DOHH2 (cell line): Measurements from ENCODE around the gene EPB41L4B.

Experiments
- H3F3A ChIP-seq: fragments of 200-600 bp; sonication (generic), shearing (Covaris generic); 2 replicates; pipeline ENCODE4 v1.6.0; 2016; ENCODE audit warnings: antibody characterized with exemption, mild to moderate bottlenecking; ENCODE audit not compliant: control insufficient read depth, insufficient read depth
- H3K27ac ChIP-seq: fragments of 200-600 bp; sonication (generic); 2 replicates; pipeline ENCODE4 v1.5.1; 2014; ENCODE audit warnings: low read depth, mild to moderate bottlenecking, low read length, moderate library complexity
- H3K27me3 ChIP-seq: fragments of 200-600 bp; sonication (generic); 2 replicates; pipeline ENCODE4 v1.6.1; 2014; ENCODE audit warnings: mild to moderate bottlenecking, low read length, mixed read lengths; ENCODE audit not compliant: control insufficient read depth
- H3K36me3 ChIP-seq: fragments of 200-600 bp; sonication (generic); 2 replicates; pipeline ENCODE4 v1.6.1; 2014; ENCODE audit warnings: mild to moderate bottlenecking, low read length, moderate library complexity, mixed read lengths; ENCODE audit not compliant: control insufficient read depth
- H3K4me1 ChIP-seq: fragments of 200-600 bp; sonication (generic); 2 replicates; pipeline ENCODE4 v1.6.1; 2014; ENCODE audit warnings: mild to moderate bottlenecking, low read length, mixed read lengths; ENCODE audit not compliant: control insufficient read depth
- H3K4me2 ChIP-seq: fragments of 200-600 bp; sonication (generic); 2 replicates; pipeline ENCODE4 v1.6.0; 2014; ENCODE audit warnings: mild to moderate bottlenecking, low read length, moderate library complexity
- H3K4me3 ChIP-seq: fragments of 200-600 bp; sonication (generic); 2 replicates; pipeline ENCODE4 v1.5.1; 2014; ENCODE audit warnings: mild to moderate bottlenecking, low read length, mixed read lengths
- H3K79me2 ChIP-seq: fragments of 200-600 bp; sonication (generic); 2 replicates; pipeline ENCODE4 v1.6.1; 2014; ENCODE audit warnings: mild to moderate bottlenecking, low read length, mixed read lengths; ENCODE audit not compliant: control insufficient read depth
- H3K9me2 ChIP-seq: fragments of 200-600 bp; sonication (generic); replicated peaks from 2 replicates; pipeline ENCODE4 v1.6.1; 2014; ENCODE audit warnings: mild to moderate bottlenecking, low read length, mixed read lengths; ENCODE audit not compliant: control insufficient read depth
- H3K9me3 ChIP-seq: fragments of 200-600 bp; sonication (generic); 2 replicates; pipeline ENCODE4 v1.6.1; 2014; ENCODE audit warnings: antibody characterized with exemption, low read length, mixed read lengths; ENCODE audit not compliant: control insufficient read depth, insufficient read depth
- H4K20me1 ChIP-seq: fragments of 200-600 bp; sonication (generic); 2 replicates; pipeline ENCODE4 v1.6.0; 2014; ENCODE audit warnings: low read depth, mild to moderate bottlenecking, antibody characterized with exemption, low read length, moderate library complexity; ENCODE audit not compliant: control insufficient read depth, insufficient read depth
- EZH2phosphoT487 ChIP-seq: fragments of 200-600 bp; sonication (generic); IDR thresholded peaks from 2 replicates; pipeline ENCODE4 v1.6.1; 2017; ENCODE audit warnings: borderline replicate concordance, mild to moderate bottlenecking, antibody characterized with exemption, low read length, moderate library complexity, mixed read lengths
- TF ChIP-seq, protein P1 (sequence below): fragments of 200-600 bp; sonication (generic); IDR thresholded peaks from one replicate; pipeline ENCODE4 v1.5.1; 2014; ENCODE audit warnings: antibody characterized with exemption, mild to moderate bottlenecking, low read depth, low read length; ENCODE audit not compliant: poor library complexity, severe bottlenecking

EPB41L4B gene

DNA sequence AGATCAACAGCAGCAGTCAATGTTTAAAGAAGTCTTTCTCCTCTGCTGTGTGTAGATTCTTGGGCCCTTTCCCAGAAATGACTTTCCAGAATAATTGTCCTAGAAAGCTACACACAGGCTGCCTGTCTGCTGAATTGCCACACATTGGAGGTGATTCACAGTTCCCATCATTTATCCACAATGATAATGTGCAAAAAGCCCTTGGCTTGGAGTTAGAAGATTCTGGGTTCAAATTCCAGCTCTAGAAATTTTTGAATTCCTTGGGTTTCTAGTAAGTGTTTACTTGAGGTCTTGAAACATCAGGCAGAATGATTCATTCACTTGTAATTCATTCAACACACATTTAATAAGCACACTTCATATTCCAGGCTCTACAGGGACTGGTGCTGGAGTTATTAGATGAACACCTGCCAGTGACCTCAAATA is 28.6 kb upstream of the EPB41L4B start:
- H3K27me3 ChIP-seq, result no peaks in the 10 kb centered on the region
- H3K79me2 ChIP-seq, result no peaks in the 10 kb centered on the region
- H3K4me3 ChIP-seq, result no peak overlapping the region
- H4K20me1 ChIP-seq, result no peaks in the 10 kb centered on the region
- H3K9me3 ChIP-seq, result no peaks in the 10 kb centered on the region
- H3F3A ChIP-seq, result no peaks in the 10 kb centered on the region
- H3K4me1 ChIP-seq, result no peaks in the 10 kb centered on the region
- TF ChIP-seq EZH2phosphoT487, result no peak
- TF ChIP-seq, protein P1, sequence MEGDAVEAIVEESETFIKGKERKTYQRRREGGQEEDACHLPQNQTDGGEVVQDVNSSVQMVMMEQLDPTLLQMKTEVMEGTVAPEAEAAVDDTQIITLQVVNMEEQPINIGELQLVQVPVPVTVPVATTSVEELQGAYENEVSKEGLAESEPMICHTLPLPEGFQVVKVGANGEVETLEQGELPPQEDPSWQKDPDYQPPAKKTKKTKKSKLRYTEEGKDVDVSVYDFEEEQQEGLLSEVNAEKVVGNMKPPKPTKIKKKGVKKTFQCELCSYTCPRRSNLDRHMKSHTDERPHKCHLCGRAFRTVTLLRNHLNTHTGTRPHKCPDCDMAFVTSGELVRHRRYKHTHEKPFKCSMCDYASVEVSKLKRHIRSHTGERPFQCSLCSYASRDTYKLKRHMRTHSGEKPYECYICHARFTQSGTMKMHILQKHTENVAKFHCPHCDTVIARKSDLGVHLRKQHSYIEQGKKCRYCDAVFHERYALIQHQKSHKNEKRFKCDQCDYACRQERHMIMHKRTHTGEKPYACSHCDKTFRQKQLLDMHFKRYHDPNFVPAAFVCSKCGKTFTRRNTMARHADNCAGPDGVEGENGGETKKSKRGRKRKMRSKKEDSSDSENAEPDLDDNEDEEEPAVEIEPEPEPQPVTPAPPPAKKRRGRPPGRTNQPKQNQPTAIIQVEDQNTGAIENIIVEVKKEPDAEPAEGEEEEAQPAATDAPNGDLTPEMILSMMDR, result no peak
- no peaks in the 10 kb centered on the region for H3K36me3 ChIP-seq
- no peak overlapping the region for H3K4me2 ChIP-seq
- no peak overlapping the region for H3K27ac ChIP-seq
- H3K9me2 ChIP-seq, result no peaks in the 10 kb centered on the region

DNA sequence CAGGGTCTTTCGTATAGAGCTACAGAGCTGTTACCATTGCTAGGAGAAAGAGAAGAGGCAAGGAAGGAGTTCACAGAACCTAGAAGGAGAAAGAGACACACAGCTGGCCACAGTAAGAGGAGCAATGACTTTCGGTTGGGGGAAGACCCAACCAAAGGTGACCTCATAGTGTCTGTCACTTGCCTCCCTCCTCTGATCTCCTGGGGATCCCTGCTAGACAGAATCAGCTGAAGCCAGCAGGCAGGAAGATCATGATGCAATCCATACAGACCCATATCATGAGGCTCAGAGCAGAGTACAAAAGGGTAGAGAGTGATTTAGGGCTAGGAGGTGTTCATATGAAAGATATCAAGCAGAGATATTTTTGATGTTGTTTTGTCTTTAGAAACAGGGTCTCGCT is 26.0 kb upstream of the EPB41L4B start:
- H3K36me3 ChIP-seq, result no peaks in the 10 kb centered on the region
- no peaks in the 10 kb centered on the region for H3K9me2 ChIP-seq
- H3K27ac ChIP-seq, result no peak overlapping the region
- no peaks in the 10 kb centered on the region for H3K4me1 ChIP-seq
- no peaks in the 10 kb centered on the region for H3K9me3 ChIP-seq
- H3F3A ChIP-seq, result no peaks in the 10 kb centered on the region
- H4K20me1 ChIP-seq, result no peaks in the 10 kb centered on the region
- no peaks in the 10 kb centered on the region for H3K79me2 ChIP-seq
- no peak overlapping the region for H3K4me3 ChIP-seq
- no peak overlapping the region for H3K4me2 ChIP-seq
- no peak for TF ChIP-seq EZH2phosphoT487
- TF ChIP-seq, protein P1, result no peak
- H3K27me3 ChIP-seq, result no peaks in the 10 kb centered on the region

DNA sequence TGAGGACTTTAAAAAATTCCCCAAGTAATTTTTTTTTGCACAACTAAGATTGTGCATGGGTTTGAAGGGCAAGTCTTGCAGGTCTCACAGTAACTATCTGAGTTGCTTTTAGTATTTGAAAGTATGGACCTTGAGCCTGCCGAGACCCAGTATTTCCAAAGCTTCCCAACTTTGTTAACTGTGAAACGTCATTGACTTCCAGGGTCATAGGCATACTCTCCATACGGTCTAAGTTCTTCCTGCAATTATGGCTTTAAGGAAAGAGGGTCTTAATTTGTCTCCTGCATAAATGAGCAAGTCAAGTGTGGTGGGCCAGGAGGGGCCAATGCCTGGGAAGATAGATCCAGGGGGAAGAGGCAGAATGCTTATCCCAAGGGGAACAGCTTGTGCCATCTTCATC is 24.0 kb upstream of the EPB41L4B start:
- no peaks in the 10 kb centered on the region for H3K9me2 ChIP-seq
- no peak overlapping the region for H3K4me2 ChIP-seq
- no peaks in the 10 kb centered on the region for H3K9me3 ChIP-seq
- no peak overlapping the region for H3K4me3 ChIP-seq
- H3F3A ChIP-seq, result no peaks in the 10 kb centered on the region
- H3K36me3 ChIP-seq, result no peaks in the 10 kb centered on the region
- H3K79me2 ChIP-seq, result no peaks in the 10 kb centered on the region
- H3K27me3 ChIP-seq, result no peaks in the 10 kb centered on the region
- no peaks in the 10 kb centered on the region for H3K4me1 ChIP-seq
- H3K27ac ChIP-seq, result no peak overlapping the region
- TF ChIP-seq EZH2phosphoT487, result no peak
- TF ChIP-seq, protein P1, result no peak
- H4K20me1 ChIP-seq, result no peaks in the 10 kb centered on the region

DNA sequence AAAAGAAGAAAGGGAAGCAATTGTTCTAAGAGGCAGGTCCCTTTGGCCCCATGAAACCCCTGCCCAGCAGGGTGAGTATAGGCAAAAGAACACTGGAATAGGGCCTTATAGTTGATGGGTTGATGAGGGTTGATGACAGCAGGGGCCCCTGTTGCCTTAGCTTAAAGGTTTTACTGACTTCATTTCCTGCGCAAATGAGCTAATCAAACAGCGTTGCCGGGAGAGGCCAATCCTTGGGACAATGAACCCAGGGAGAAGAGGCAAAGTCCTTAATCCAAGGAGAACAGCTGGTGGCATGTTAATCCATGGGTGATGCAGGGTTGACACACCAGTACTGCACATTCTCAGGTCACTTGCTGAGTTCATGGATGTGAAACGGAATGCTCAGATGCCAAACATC is 22.0 kb upstream of the EPB41L4B start:
- H3K4me2 ChIP-seq, result no peak overlapping the region
- H3K79me2 ChIP-seq, result no peaks in the 10 kb centered on the region
- no peaks in the 10 kb centered on the region for H3K9me3 ChIP-seq
- no peak overlapping the region for H3K27ac ChIP-seq
- H3K9me2 ChIP-seq, result no peaks in the 10 kb centered on the region
- no peaks in the 10 kb centered on the region for H3K27me3 ChIP-seq
- no peaks in the 10 kb centered on the region for H3F3A ChIP-seq
- H3K36me3 ChIP-seq, result no peaks in the 10 kb centered on the region
- no peaks in the 10 kb centered on the region for H3K4me1 ChIP-seq
- TF ChIP-seq, protein P1, result no peak
- TF ChIP-seq EZH2phosphoT487, result no peak
- H3K4me3 ChIP-seq, result no peak overlapping the region
- no peaks in the 10 kb centered on the region for H4K20me1 ChIP-seq
